HG03378 (cell line): ENCODE results near the gene INPP5K.
"Not testable (repeated sequence)": the region's sequence is repeated elsewhere in the genome, so short reads cannot be mapped to it uniquely, and the experiment has no call there.

Experiments
- ATAC-seq: cut with Tn5 transposase; IDR thresholded peaks from one replicate; pipeline ENCODE4 v1.9.1; 2021; ENCODE audit warnings: mild to moderate bottlenecking, moderate library complexity; ENCODE audit not compliant: unreplicated experiment

The INPP5K gene

GRCh38 chr17:1508709-1509108, 7.7 kb downstream of the INPP5K start:
- ATAC-seq, result not testable (repeated sequence)

- no peak for ATAC-seq
These were observed 9.7 kb downstream of the INPP5K start for GRCh38 chr17:1506649-1507267.

- no peak for ATAC-seq
These were observed 10.8 kb downstream of the INPP5K start for GRCh38 chr17:1505586-1505985.

GRCh38 chr17:1504866-1505265, 11.5 kb downstream of the INPP5K start:
- no peak for ATAC-seq

- no peak for ATAC-seq
These were observed 12.7 kb downstream of the INPP5K start for GRCh38 chr17:1503699-1504098.

- no peak for ATAC-seq
These were observed 17.5 kb downstream of the INPP5K start for GRCh38 chr17:1498869-1499268.

- ATAC-seq, result no peak
These were observed 18.2 kb downstream of the INPP5K start for GRCh38 chr17:1498233-1498632.

- ATAC-seq, result no peak
These were observed 18.6 kb downstream of the INPP5K start for GRCh38 chr17:1497831-1498230.

- no peak for ATAC-seq
These were observed 19.5 kb downstream of the INPP5K start for GRCh38 chr17:1496869-1497268.

GRCh38 chr17:1495265-1495989, 21.0 kb downstream of the INPP5K start:
- ATAC-seq, result no peak

GRCh38 chr17:1494736-1495253, 21.6 kb downstream of the INPP5K start:
- ATAC-seq, result no peak

GRCh38 chr17:1494203-1494602, 22.2 kb downstream of the INPP5K start:
- ATAC-seq, result no peak

GRCh38 chr17:1493291-1493980, 23.0 kb downstream of the INPP5K start:
- no peak for ATAC-seq

- ATAC-seq, result no peak
These were observed 23.9 kb downstream of the INPP5K start, which contains the start of gene MYO1C for GRCh38 chr17:1492249-1493206. TSS of gene MYO1C (minus strand) at chr17:1492686. CDS start at chr17:1492487, 199 bp downstream.

- ATAC-seq, result no peak
These were observed 24.8 kb downstream of the INPP5K start for GRCh38 chr17:1491443-1492248.

GRCh38 chr17:1490643-1491442, 25.6 kb downstream of the INPP5K start:
- ATAC-seq, result no peak

GRCh38 chr17:1488826-1489270, 27.6 kb downstream of the INPP5K start:
- ATAC-seq, result no peak

GRCh38 chr17:1487939-1488825, 28.2 kb downstream of the INPP5K start:
- no peak for ATAC-seq
